Fibroblast of villous mesenchyme (primary cell): ENCODE measurements around the gene ECT2. TPM values are rescaled to one million over a fixed set of nuclear protein-coding genes. Genes with fewer than 3 reads are reported as not detected.

Source experiments
- DNase-seq: peaks from one replicate; pipeline ENCODE4 v3.0.0-alpha.2; 2010; ENCODE audit warnings: low read depth
- H3K4me3 ChIP-seq: 2 replicates; pipeline ENCODE4 v1.5.1; 2011; ENCODE audit warnings: low read depth, mild to moderate bottlenecking, low read length
- small RNA-seq: library from RNA; depleted of rRNA; stranded (forward); fragments of <200 nt; gene quantifications from one replicate; pipeline ENCODE3, GENCODE V24; 2012
- total RNA-seq: library from RNA; depleted of rRNA; stranded (reverse); fragments of >200 nt; gene quantifications from 2 replicates; pipeline ENCODE4 v1.2.3, GENCODE V29; 2012
- TF ChIP-seq, protein P1 (sequence below): IDR thresholded peaks from 2 replicates; pipeline ENCODE4 v1.5.1; 2012; ENCODE audit warnings: low read depth, mild to moderate bottlenecking, low read length; ENCODE audit not compliant: insufficient read depth

ECT2 gene
- total RNA-seq, 1 donor, result 73.4 TPM

DNA sequence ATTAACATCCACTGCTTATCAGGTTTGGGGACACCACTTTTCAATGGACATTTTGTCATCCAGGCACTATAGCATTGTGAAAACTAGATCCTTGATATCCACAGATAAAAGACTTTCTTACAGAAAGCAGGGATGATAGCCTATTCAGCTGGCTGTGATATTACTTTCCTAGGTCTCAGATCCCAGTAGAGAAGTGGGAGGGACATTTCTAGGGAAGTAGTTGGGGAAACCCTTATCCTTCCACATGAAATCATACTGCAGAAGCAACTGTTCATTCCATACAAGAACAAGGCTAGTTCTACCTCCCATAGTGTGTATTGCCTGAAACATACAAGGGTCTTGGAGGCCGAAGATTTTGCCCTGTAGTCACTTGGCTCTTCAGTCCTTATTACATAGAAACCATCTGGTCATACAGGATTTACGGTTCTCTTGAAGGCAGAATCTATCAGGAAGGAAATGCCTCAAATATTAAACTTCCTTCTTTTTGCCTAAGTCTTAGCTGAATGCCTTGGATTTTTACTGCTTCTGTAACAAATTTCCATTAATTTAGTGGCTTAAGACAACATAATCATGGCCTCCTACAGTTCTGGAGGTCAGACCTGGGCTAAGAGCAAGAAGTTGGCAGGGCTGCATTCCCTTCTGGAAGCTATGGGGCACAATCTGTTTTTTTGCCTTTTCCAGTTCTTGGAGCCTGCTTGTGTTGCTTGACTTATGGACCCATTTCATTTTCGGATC is 119.4 kb downstream of the ECT2 start:
- TF ChIP-seq, protein P1, sequence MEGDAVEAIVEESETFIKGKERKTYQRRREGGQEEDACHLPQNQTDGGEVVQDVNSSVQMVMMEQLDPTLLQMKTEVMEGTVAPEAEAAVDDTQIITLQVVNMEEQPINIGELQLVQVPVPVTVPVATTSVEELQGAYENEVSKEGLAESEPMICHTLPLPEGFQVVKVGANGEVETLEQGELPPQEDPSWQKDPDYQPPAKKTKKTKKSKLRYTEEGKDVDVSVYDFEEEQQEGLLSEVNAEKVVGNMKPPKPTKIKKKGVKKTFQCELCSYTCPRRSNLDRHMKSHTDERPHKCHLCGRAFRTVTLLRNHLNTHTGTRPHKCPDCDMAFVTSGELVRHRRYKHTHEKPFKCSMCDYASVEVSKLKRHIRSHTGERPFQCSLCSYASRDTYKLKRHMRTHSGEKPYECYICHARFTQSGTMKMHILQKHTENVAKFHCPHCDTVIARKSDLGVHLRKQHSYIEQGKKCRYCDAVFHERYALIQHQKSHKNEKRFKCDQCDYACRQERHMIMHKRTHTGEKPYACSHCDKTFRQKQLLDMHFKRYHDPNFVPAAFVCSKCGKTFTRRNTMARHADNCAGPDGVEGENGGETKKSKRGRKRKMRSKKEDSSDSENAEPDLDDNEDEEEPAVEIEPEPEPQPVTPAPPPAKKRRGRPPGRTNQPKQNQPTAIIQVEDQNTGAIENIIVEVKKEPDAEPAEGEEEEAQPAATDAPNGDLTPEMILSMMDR, result no peak
- DNase-seq, result no peak
- H3K4me3 ChIP-seq, result no peak overlapping the region

Small RNA genes within 50 kb of the gene (small RNA-seq; reads per million reads assigned to genes)
- gene AC108667.1 (not detected), gene RF00139 (not detected), gene RNU4-4P (not detected), gene RNU6-547P (not detected)

Other genes starting within 250 kb of the ECT2 start
- gene TNFSF10, start 227.3 kb upstream of the ECT2 start, total RNA-seq, result 0.43 and 0.64 TPM in 2 replicates
- 9.7 and 21.2 TPM in 2 replicates for gene NCEH1, start 39.7 kb upstream of the ECT2 start, total RNA-seq